Measurements from ENCODE around the gene PDLIM1. TPM values are rescaled to one million over a fixed set of nuclear protein-coding genes. Genes with fewer than 3 reads are reported as not detected.

PDLIM1 gene
- total RNA-seq, 1 experiment from 2014 or later = 115 TPM

DNA sequence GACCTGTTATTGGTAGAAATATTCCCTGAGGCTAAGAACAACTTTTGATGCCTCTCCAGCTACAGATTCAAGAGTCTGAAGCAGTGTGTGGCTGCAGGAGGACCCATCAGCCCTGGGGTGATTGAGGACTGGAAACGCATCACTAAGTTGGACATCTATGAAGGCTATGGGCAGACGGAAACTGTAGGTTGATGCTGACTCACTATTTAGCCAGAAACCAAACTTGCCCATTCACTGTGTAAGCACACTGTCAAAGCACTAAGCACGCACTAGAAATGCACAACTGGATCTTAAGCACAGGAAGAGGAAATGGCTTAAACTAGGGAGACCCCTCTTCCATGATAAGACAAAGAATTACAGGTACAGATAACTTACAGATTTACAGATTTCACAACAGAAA, 76.0 kb downstream of the PDLIM1 start:
- H2AFZ ChIP-seq (ENCODE audit: low read length) = no peak overlapping the region
- H3K4me1 ChIP-seq (ENCODE audit: insufficient read depth, low read length) = no peaks in the 10 kb centered on the region; the same call in 1 of the 2 replicates
- H4K5ac ChIP-seq (ENCODE audit: insufficient read length, low read depth, low read length) = no peak overlapping the region
- H2BK15ac ChIP-seq (ENCODE audit: low read depth, low read length) = no peak overlapping the region
- no peaks in the 10 kb centered on the region for H4K20me1 ChIP-seq (ENCODE audit: control insufficient read depth, insufficient read depth, insufficient read length)
- H3K27ac ChIP-seq (ENCODE audit: insufficient read length, low read depth, low read length) = no peak overlapping the region
- no peaks in the 10 kb centered on the region for H3K23me2 ChIP-seq (ENCODE audit: insufficient read length, low read depth, low read length, poor library complexity, severe bottlenecking)
- Mint-ChIP-seq H3K9me3 (no peaks in the 10 kb centered on the region; a peak in 2 of 5 replicates), H3K27ac (no peak overlapping the region), H3K4me3 (no peak overlapping the region), H3K4me1 (peaks cover 8 to 20% of the 10 kb centered on the region in 2 experiments), H3K27me3 (ENCODE audit: low read depth) (no peaks in the 10 kb centered on the region), H3K36me3 (ENCODE audit: insufficient read depth in 1 of 3, low read depth in 3 of 3) (peaks cover 3 to 26% (median 23%) of the 10 kb centered on the region in 3 experiments; a peak in 5 of 7 replicates)
- no peak for DNase-seq
- no peak overlapping the region for H3K4ac ChIP-seq (ENCODE audit: low read depth, low read length)
- no peak overlapping the region for H3K9ac ChIP-seq (ENCODE audit: extremely low read depth, insufficient read length, low read length)
- no peak overlapping the region for H3K18ac ChIP-seq (ENCODE audit: insufficient read length, low read depth, low read length)
- no peak overlapping the region for H2BK120ac ChIP-seq (ENCODE audit: low read depth, low read length, poor library complexity, severe bottlenecking)
- H3T11ph ChIP-seq (ENCODE audit: low read length) = no peak overlapping the region
- H3K23ac ChIP-seq (ENCODE audit: insufficient read length, low read depth, low read length) = no peak overlapping the region
- H4K91ac ChIP-seq (ENCODE audit: insufficient read length, low read depth, low read length) = no peak overlapping the region
- H3K79me2 ChIP-seq (ENCODE audit: insufficient read depth, low read length) = no peaks in the 10 kb centered on the region
- TF ChIP-seq, protein P1, sequence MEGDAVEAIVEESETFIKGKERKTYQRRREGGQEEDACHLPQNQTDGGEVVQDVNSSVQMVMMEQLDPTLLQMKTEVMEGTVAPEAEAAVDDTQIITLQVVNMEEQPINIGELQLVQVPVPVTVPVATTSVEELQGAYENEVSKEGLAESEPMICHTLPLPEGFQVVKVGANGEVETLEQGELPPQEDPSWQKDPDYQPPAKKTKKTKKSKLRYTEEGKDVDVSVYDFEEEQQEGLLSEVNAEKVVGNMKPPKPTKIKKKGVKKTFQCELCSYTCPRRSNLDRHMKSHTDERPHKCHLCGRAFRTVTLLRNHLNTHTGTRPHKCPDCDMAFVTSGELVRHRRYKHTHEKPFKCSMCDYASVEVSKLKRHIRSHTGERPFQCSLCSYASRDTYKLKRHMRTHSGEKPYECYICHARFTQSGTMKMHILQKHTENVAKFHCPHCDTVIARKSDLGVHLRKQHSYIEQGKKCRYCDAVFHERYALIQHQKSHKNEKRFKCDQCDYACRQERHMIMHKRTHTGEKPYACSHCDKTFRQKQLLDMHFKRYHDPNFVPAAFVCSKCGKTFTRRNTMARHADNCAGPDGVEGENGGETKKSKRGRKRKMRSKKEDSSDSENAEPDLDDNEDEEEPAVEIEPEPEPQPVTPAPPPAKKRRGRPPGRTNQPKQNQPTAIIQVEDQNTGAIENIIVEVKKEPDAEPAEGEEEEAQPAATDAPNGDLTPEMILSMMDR (conservative IDR thresholded peaks at IDR 0.05) = no peak
- H3K56ac ChIP-seq (ENCODE audit: insufficient read length, low read depth, low read length) = no peak overlapping the region
- H4K8ac ChIP-seq (replicated peaks; ENCODE audit: insufficient read length, low read depth, low read length) = no peak overlapping the region
- no peaks in the 10 kb centered on the region for H3K9me3 ChIP-seq (ENCODE audit: control insufficient read depth, low read depth, low read length)
- H3K14ac ChIP-seq (ENCODE audit: insufficient read depth, low read length) = no peak overlapping the region
- no peak overlapping the region for H2BK20ac ChIP-seq (ENCODE audit: low read depth, low read length, poor library complexity, severe bottlenecking)
- WGBS (ENCODE audit: extremely low coverage, insufficient read length, low lambda C conversion rate) = no CpG with 5 or more reads among the region's 3 CpGs
- H2AK5ac ChIP-seq (ENCODE audit: insufficient read length, low read length) = no peak overlapping the region
- H3K4me2 ChIP-seq (ENCODE audit: insufficient read depth, insufficient read length, low read length) = no peak overlapping the region
- H2BK12ac ChIP-seq (ENCODE audit: insufficient read length, low read depth, low read length) = no peak overlapping the region
- no peak overlapping the region for H2BK5ac ChIP-seq (ENCODE audit: insufficient read length, low read length)
- no peaks in the 10 kb centered on the region for H3K27me3 ChIP-seq (ENCODE audit: insufficient read depth, low read length)
- H3K79me1 ChIP-seq (ENCODE audit: insufficient read depth, low read depth, low read length, poor library complexity, severe bottlenecking) = no peaks in the 10 kb centered on the region
